ENCODE data around the gene TPSB2.

The TPSB2 gene

DNA sequence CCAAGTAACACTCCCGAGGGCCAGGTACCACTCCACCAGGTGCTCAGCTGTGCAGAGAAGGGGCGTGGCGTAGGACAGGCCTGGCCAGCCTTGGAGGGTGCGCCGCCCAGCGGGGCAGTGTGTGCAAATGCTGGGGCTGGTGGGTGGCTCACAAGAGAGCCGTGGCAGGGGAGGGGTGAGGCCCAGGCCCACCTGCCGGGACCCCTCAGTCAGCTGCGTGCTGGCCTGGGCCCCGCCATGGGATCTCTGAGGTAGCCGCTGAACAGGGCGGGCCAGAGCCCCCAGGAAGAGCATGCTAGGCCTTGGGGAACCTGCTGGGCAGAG lies 13.7 kb downstream of the TPSB2 start:
- no peak for DNase-seq (ENCODE audit: low spot score)

DNA sequence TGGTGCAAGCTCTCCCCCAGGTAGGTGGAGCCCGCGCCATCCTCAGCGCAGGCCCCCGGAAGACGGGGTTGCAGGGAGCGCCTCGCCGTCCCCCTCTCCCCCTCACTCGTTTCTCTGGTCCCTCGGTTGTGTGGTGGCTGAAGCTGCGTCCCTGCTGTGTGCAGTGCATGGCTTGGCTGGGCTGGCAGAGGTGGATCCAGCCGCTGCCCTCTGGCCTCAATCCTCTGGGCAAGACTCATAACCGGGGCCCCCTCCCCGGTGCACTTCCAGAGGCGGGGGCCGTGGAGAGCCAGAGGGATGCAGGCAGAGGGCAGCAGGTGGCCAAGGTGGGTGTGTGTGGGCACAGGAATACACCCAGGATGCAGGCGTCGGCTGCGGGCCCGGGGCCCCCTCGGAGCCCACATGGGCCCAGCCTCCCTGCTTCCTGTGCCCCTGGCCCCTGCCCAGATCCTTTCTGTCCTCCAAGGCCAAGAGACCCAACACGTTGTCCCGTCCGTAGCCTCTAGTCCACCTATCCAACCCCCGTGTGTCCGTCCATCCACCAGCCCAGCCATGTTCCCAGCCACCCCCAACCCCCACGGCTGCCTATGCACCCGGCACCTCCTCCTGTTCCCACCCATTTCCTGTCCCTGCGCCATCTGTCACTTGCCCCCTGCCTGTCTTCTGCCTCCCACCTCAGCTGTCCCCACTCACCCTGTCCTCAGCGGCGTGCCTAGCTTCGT lies 14.2 kb downstream of the TPSB2 start:
- DNase-seq (ENCODE audit: low spot score): no peak

More for the DNA sequence above, 13.7 kb downstream of the TPSB2 start:
- TF ChIP-seq, protein P1, sequence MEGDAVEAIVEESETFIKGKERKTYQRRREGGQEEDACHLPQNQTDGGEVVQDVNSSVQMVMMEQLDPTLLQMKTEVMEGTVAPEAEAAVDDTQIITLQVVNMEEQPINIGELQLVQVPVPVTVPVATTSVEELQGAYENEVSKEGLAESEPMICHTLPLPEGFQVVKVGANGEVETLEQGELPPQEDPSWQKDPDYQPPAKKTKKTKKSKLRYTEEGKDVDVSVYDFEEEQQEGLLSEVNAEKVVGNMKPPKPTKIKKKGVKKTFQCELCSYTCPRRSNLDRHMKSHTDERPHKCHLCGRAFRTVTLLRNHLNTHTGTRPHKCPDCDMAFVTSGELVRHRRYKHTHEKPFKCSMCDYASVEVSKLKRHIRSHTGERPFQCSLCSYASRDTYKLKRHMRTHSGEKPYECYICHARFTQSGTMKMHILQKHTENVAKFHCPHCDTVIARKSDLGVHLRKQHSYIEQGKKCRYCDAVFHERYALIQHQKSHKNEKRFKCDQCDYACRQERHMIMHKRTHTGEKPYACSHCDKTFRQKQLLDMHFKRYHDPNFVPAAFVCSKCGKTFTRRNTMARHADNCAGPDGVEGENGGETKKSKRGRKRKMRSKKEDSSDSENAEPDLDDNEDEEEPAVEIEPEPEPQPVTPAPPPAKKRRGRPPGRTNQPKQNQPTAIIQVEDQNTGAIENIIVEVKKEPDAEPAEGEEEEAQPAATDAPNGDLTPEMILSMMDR (IDR thresholded peaks at IDR 0.05; ENCODE audit: extremely low read depth, missing control alignments): no peak

DNA sequence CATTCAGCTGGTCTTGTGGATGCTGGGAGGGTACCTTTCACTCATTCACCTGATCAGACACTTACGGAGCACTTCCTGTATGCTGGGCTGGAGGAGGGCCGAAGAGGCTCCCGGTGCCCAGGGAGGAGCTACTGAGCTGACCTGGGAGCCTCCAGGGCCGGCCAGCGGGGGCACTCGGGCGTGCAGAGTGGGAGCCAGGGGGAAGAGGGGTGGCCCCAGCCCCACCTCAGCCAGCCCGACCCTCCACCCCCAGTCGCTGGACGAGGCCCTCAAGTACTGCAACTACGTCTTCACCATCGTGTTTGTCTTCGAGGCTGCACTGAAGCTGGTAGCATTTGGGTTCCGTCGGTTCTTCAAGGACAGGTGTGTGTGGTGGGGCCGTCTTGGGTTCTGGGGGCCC lies 15.3 kb downstream of the TPSB2 start:
- TF ChIP-seq, protein P1 (IDR thresholded peaks at IDR 0.05; ENCODE audit: extremely low read depth, missing control alignments): no peak
- no peak for DNase-seq (ENCODE audit: low spot score)

More for the DNA sequence above, 14.2 kb downstream of the TPSB2 start:
- TF ChIP-seq, protein P1 (IDR thresholded peaks at IDR 0.05; ENCODE audit: extremely low read depth, missing control alignments): no peak

DNA sequence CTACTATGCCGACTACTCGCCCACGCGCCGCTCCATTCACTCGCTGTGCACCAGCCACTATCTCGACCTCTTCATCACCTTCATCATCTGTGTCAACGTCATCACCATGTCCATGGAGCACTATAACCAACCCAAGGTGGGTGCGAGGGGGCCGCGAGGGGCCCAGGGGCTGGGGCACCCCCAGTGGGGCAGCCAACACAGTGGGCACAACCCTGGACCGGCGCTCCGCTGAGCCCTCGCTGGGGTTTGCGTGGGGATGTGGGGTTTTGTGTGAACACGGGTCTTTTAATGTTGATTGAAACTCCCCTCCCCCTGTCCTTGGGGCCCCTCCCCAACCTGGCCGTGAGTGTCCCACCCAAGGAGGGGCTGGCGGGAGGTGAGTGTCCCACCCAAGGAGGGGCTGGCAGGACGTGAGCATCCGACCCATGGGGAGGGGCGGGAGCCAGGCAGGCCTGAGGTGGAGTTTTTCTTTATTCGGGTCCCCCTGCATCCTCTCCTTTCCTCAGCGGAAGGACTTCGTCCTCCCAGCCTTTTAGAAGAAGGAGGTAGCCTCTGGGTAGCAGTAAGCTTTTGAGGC lies 16.1 kb downstream of the TPSB2 start:
- no peak for DNase-seq (ENCODE audit: low spot score)
- TF ChIP-seq, protein P1 (IDR thresholded peaks at IDR 0.05; ENCODE audit: extremely low read depth, missing control alignments): no peak

DNA sequence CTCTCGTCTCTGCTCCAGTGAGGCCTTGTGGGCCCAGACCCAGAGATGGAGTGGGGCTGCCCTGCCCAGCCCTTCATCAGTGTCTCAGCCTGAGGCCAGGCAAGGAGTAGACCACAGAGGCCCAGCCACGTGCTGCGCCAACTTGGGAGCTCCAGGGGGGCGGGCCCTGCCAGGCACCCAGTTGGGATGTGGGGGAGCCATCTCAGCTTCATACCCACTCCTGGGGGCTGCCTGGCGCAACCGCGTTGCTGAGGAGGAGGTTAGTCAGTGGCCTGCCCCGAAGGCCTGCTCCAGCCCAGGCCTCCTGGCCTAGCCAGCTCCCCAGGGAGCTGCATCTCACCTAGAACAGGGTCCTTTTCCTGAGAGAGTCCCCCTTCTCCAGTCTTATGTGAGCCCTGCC lies 16.8 kb downstream of the TPSB2 start:
- no peak for DNase-seq (ENCODE audit: low spot score)
- TF ChIP-seq, protein P1 (IDR thresholded peaks at IDR 0.05; ENCODE audit: extremely low read depth, missing control alignments): no peak

DNA sequence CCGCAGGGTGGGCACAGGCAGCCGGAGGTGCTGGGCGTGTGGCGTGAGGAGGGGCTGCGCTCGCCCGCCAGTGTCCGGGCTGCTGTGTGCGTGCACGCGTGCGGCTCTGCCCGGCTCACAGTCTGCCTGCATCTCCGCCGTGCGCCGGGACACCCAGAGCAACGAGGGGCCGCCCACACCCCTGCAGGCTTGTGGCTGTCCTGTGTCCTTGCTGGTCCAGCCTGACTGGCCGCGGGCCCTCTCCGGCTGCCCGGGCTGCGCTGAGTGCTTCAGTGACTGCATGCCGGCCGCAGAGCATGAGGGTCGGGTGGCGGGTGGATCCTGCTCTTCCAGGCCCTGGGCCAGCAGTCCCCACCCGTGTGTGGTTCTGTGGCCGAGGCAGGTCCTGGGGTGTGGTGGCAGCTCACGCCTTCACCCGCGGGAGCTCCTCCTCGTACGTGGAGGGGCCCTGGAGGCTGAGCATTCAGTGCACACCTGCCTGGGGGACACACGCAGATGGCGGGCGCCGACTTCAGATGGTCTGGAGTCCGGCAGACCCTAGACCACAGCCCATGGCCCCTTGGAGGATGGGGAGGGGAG lies 17.3 kb downstream of the TPSB2 start:
- TF ChIP-seq, protein P1 (IDR thresholded peaks at IDR 0.05; ENCODE audit: extremely low read depth, missing control alignments): no peak
- no peak for DNase-seq (ENCODE audit: low spot score)

DNA sequence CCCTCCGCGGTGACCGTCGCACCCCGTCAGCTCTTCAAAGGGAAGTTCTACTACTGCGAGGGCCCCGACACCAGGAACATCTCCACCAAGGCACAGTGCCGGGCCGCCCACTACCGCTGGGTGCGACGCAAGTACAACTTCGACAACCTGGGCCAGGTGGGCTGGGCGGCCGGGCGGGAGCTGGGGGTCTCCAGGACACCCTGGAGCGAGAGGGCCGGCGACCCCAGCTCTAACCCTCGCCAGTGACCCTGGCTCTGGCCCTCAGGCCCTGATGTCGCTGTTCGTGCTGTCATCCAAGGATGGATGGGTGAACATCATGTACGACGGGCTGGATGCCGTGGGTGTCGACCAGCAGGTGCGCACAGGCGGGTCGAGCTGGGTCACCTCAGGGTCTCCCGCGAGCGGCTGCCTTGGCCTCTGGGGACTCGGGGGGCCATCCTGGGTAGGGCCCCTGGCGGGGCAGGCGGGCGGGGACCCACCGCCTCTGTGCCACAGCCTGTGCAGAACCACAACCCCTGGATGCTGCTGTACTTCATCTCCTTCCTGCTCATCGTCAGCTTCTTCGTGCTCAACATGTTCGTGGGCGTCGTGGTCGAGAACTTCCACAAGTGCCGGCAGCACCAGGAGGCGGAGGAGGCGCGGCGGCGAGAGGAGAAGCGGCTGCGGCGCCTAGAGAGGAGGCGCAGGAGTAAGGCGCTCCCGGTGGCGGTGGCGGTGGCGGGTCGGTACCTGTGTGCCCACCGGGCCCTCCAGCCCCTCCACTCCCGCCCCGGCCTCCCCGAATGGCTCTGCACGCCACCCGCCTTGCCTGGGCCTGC lies 18.3 kb downstream of the TPSB2 start:
- TF ChIP-seq, protein P1 (IDR thresholded peaks at IDR 0.05; ENCODE audit: extremely low read depth, missing control alignments): no peak
- no peak for DNase-seq (ENCODE audit: low spot score)

All from GM20000 (cell line).